Osteoblast (primary cell): ENCODE results near the gene ANG. TPM values are rescaled to one million over a fixed set of nuclear protein-coding genes. Genes with fewer than 3 reads are reported as not detected.

Experiments
- DNase-seq: peaks from one replicate; pipeline ENCODE4 v3.0.0; 2011; ENCODE audit warnings: low spot score, mixed read lengths; ENCODE audit not compliant: insufficient read length; ENCODE audit errors: missing footprints
- H2AFZ ChIP-seq: 2 replicates; pipeline ENCODE4 v1.6.0; 2011; ENCODE audit warnings: mild to moderate bottlenecking, low read length
- H3K27ac ChIP-seq: 2 replicates; pipeline ENCODE4 v1.5.1; 2011; ENCODE audit warnings: mild to moderate bottlenecking, low read depth, low read length, moderate library complexity
- H3K27me3 ChIP-seq: 2 replicates; pipeline ENCODE4 v1.6.0; 2012; ENCODE audit warnings: mild to moderate bottlenecking, control low read depth, inconsistent platforms, low read length, moderate library complexity; ENCODE audit not compliant: insufficient read depth
- H3K36me3 ChIP-seq: 2 replicates; pipeline ENCODE4 v1.5.1; 2011; ENCODE audit warnings: mild to moderate bottlenecking, low read length, control low read depth, moderate library complexity; ENCODE audit not compliant: insufficient read depth
- H3K4me1 ChIP-seq: 2 replicates; pipeline ENCODE4 v1.5.1; 2011; ENCODE audit warnings: mild to moderate bottlenecking, low read length, control low read depth, moderate library complexity; ENCODE audit not compliant: insufficient read depth
- H3K4me2 ChIP-seq: 2 replicates; pipeline ENCODE4 v1.6.0; 2011; ENCODE audit warnings: mild to moderate bottlenecking, low read length; ENCODE audit not compliant: insufficient read depth
- H3K4me3 ChIP-seq: fragments of 200-600 bp; sonication (generic); 3 replicates; pipeline ENCODE4 v1.5.1; 2012; ENCODE audit warnings: mild to moderate bottlenecking, low read length, inconsistent platforms; ENCODE audit not compliant: insufficient read depth
- H3K79me2 ChIP-seq: 2 replicates; pipeline ENCODE4 v1.6.0; 2012; ENCODE audit warnings: mild to moderate bottlenecking, low read length, control low read depth, inconsistent platforms; ENCODE audit not compliant: insufficient read depth
- H3K9me3 ChIP-seq: 2 replicates; pipeline ENCODE4 v1.5.1; 2011; ENCODE audit warnings: low read depth, low read length, control low read depth
- H4K20me1 ChIP-seq: 2 replicates; pipeline ENCODE4 v1.6.0; 2012; ENCODE audit warnings: mild to moderate bottlenecking, low read length, control low read depth; ENCODE audit not compliant: insufficient read depth
- CTCF ChIP-seq: IDR thresholded peaks from 2 replicates; pipeline ENCODE4 v1.5.1; 2011; ENCODE audit warnings: mild to moderate bottlenecking, low read depth, low read length, moderate library complexity; ENCODE audit errors: extremely low read depth
- total RNA-seq: library from RNA; depleted of rRNA; stranded (reverse); fragments of >200 nt; gene quantifications from 2 replicates; pipeline ENCODE4 v1.2.3, GENCODE V29; 2012

Gene ANG
- total RNA-seq, 1 donor = 7.2 TPM

- Histone ChIP-seq H3K9me3 (no peaks in the 10 kb centered on the region), H3K27ac (no peak overlapping the region), H3K4me2 (no peak overlapping the region), H3K4me1 (no peaks in the 10 kb centered on the region), H3K4me3 (no peak overlapping the region), H3K79me2 (no peaks in the 10 kb centered on the region), H4K20me1 (no peaks in the 10 kb centered on the region), H2AFZ (no peak overlapping the region), H3K36me3 (no peaks in the 10 kb centered on the region), H3K27me3 (peaks cover 5% of the 10 kb centered on the region)
- DNase-seq = no peak
- TF ChIP-seq CTCF = no peak
Observed at GRCh38 chr14:20667957-20668356, 20.6 kb upstream of the ANG start.

DNA sequence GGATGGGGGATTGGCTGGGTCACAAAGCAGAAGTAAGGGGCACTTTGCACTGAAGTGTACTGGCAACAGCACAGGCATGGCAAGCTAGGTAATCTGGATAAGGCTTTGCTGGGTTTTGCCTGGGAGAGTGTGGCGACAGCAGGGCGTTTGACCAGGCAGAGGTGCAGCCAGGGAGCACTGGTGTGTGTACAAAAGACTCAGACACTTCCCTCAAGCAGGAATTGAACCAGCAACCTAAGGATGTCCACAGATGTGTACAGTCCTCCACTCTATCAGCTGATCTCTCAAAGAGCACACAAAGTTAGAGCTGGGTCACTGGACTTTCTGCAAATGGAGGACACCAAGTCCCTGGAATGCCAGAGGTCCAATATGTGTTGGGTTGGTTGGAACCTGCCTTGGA is 19.6 kb upstream of the ANG start:
- no peaks in the 10 kb centered on the region for H3K79me2 ChIP-seq
- DNase-seq = no peak
- H4K20me1 ChIP-seq = no peaks in the 10 kb centered on the region
- H3K9me3 ChIP-seq = no peaks in the 10 kb centered on the region
- no peak for TF ChIP-seq CTCF
- no peak overlapping the region for H2AFZ ChIP-seq
- no peak overlapping the region for H3K4me2 ChIP-seq
- no peak overlapping the region for H3K27ac ChIP-seq
- no peak overlapping the region for H3K4me3 ChIP-seq
- peaks cover 3% of the 10 kb centered on the region for H3K27me3 ChIP-seq
- H3K4me1 ChIP-seq = no peaks in the 10 kb centered on the region
- H3K36me3 ChIP-seq = no peaks in the 10 kb centered on the region

- H3K9me3 ChIP-seq = no peaks in the 10 kb centered on the region
- H3K27ac ChIP-seq = no peak overlapping the region
- no peak overlapping the region for H3K4me2 ChIP-seq
- H4K20me1 ChIP-seq = no peaks in the 10 kb centered on the region
- peaks cover 5% of the 10 kb centered on the region for H3K27me3 ChIP-seq
- TF ChIP-seq CTCF = no peak
- H3K36me3 ChIP-seq = no peaks in the 10 kb centered on the region
- no peak for DNase-seq
- no peak overlapping the region for H2AFZ ChIP-seq
- no peak overlapping the region for H3K4me3 ChIP-seq
- no peaks in the 10 kb centered on the region for H3K4me1 ChIP-seq
- H3K79me2 ChIP-seq = no peaks in the 10 kb centered on the region
Observed at GRCh38 chr14:20671597-20672283, 16.8 kb upstream of the ANG start.

- H3K4me3 ChIP-seq = no peak overlapping the region
- no peaks in the 10 kb centered on the region for H3K9me3 ChIP-seq
- H4K20me1 ChIP-seq = no peaks in the 10 kb centered on the region
- no peaks in the 10 kb centered on the region for H3K79me2 ChIP-seq
- no peak overlapping the region for H3K27ac ChIP-seq
- H3K4me2 ChIP-seq = no peak overlapping the region
- peaks cover 4% of the 10 kb centered on the region for H3K4me1 ChIP-seq
- H2AFZ ChIP-seq = no peak overlapping the region
- H3K36me3 ChIP-seq = no peaks in the 10 kb centered on the region
- H3K27me3 ChIP-seq = peaks cover 2% of the 10 kb centered on the region
- no peak for TF ChIP-seq CTCF
- no peak for DNase-seq
Observed at GRCh38 chr14:20675669-20676068, 12.9 kb upstream of the ANG start.
